ENCODE measurements around the gene ZNF808.
A peak's percentile ranks its signal among the peaks of the same experiment; 100 is the strongest.
"Not testable (repeated sequence)": the region's sequence is repeated elsewhere in the genome, so short reads cannot be mapped to it uniquely, and the experiment has no call there.

Gene ZNF808

GRCh38 chr19:52600639-52601024, 73.2 kb downstream of the ZNF808 start:
- DNase-seq = no peak

- peak; percentile 87 for DNase-seq
These were observed 73.8 kb downstream of the ZNF808 start for GRCh38 chr19:52601025-52601973.

GRCh38 chr19:52601974-52602366, 74.5 kb downstream of the ZNF808 start:
- DNase-seq = not testable (repeated sequence)

GRCh38 chr19:52602941-52603340, 75.5 kb downstream of the ZNF808 start:
- DNase-seq = no peak

- no peak for DNase-seq
These were observed 76.2 kb downstream of the ZNF808 start for GRCh38 chr19:52603558-52604207.
